ENCODE results near the gene ALK.
A peak's percentile ranks its signal among the peaks of the same experiment; 100 is the strongest.

The ALK gene

GRCh38 chr2:29215739-29216608, 705.4 kb downstream of the ALK start:
- no peak for DNase-seq

- DNase-seq: no peak
Measured at GRCh38 chr2:29215073-29215472, 706.3 kb downstream of the ALK start.

- no peak for DNase-seq
Measured at GRCh38 chr2:29213888-29214291, 707.5 kb downstream of the ALK start.

- no peak for DNase-seq
Measured at GRCh38 chr2:29212009-29212408, 709.4 kb downstream of the ALK start.

GRCh38 chr2:29209551-29209950, 711.8 kb downstream of the ALK start:
- DNase-seq: no peak

GRCh38 chr2:29207352-29208148, 713.8 kb downstream of the ALK start:
- no peak for DNase-seq

GRCh38 chr2:29206941-29207340, 714.4 kb downstream of the ALK start:
- DNase-seq: no peak

GRCh38 chr2:29202819-29203495, 718.4 kb downstream of the ALK start:
- DNase-seq: no peak

GRCh38 chr2:29201979-29202378, 719.4 kb downstream of the ALK start:
- no peak for DNase-seq

GRCh38 chr2:29196792-29197788, 724.3 kb downstream of the ALK start:
- peak; percentile 9 to 45 for DNase-seq

GRCh38 chr2:29195796-29196195, 725.6 kb downstream of the ALK start:
- DNase-seq: no peak

GRCh38 chr2:29193681-29194080, 727.7 kb downstream of the ALK start:
- no peak for DNase-seq

GRCh38 chr2:29193111-29193510, 728.3 kb downstream of the ALK start:
- DNase-seq: no peak

GRCh38 chr2:29192526-29192925, 728.9 kb downstream of the ALK start:
- DNase-seq: no peak

- no peak for DNase-seq
Measured at GRCh38 chr2:29191817-29192216, 729.6 kb downstream of the ALK start.

- no peak for DNase-seq
Measured at GRCh38 chr2:29189052-29189451, 732.3 kb downstream of the ALK start.

- no peak for DNase-seq
Measured at GRCh38 chr2:29187926-29188325, 733.5 kb downstream of the ALK start.

GRCh38 chr2:29186817-29187216, 734.6 kb downstream of the ALK start:
- no peak for DNase-seq

- DNase-seq: no peak
Measured at GRCh38 chr2:29184531-29184930, 736.9 kb downstream of the ALK start.

GRCh38 chr2:29182920-29183319, 738.5 kb downstream of the ALK start:
- DNase-seq: no peak

- no peak for DNase-seq
Measured at GRCh38 chr2:29182334-29182733, 739.1 kb downstream of the ALK start.

GRCh38 chr2:29175338-29175737, 746.0 kb downstream of the ALK start:
- no peak for DNase-seq
